Adrenal gland (tissue), 12 donors: ENCODE data around the gene FAM20A. TPM values are rescaled to one million over a fixed set of nuclear protein-coding genes. Genes with fewer than 3 reads are reported as not detected.

Experiments
- DNase-seq, 7 donors: peaks; one replicate each; pipeline ENCODE4 v3.0.0-alpha.2; 2019 to 2020
- H3K27ac ChIP-seq, 5 donors: fragments of 200-600 bp; sonication (generic) in 4 of 5; 1 replicate in 3 of 5; 2 replicates in 2 of 5; pipeline versions ENCODE4 v1.5.1 to v1.8.0; 2016 to 2020; ENCODE audit warnings: mild to moderate bottlenecking in 1 of 5
- H3K27me3 ChIP-seq: fragments of 200-600 bp; 2 replicates; pipeline ENCODE4 v1.8.0; 2021
- H3K36me3 ChIP-seq, 2 donors: fragments of 200-600 bp; replicated peaks in 1 of 2; 1 replicate in 1 of 2; 2 replicates in 1 of 2; pipeline versions ENCODE4 v1.5.1 to v1.8.0; 2018 to 2022
- H3K4me1 ChIP-seq, 2 donors: fragments of 200-600 bp; replicated peaks in 1 of 2; 1 replicate in 1 of 2; 2 replicates in 1 of 2; pipeline versions ENCODE4 v1.5.1 to v1.8.0; 2018 to 2021
- H3K4me3 ChIP-seq, 4 donors: fragments of 200-600 bp; sonication (generic) in 3 of 4; one replicate each; pipeline ENCODE4 v1.5.1; 2016 to 2018
- H3K9me3 ChIP-seq, 3 donors: fragments of 200-600 bp; sonication (generic) in 1 of 3; replicated peaks in 1 of 3; 1 replicate in 2 of 3; 2 replicates in 1 of 3; pipeline versions ENCODE4 v1.5.1 to v1.8.0; 2016 to 2021
- POLR2A ChIP-seq, 2 donors: fragments of 450-650 bp; IDR thresholded peaks; one replicate each; pipeline ENCODE4 v1.6.1; 2017; ENCODE audit warnings: antibody characterized with exemption in 2 of 2, mild to moderate bottlenecking in 2 of 2, moderate library complexity in 1 of 2
- WGBS, 4 donors: extraction: QIAGEN DNeasy Blood & Tissue Kit in 2 of 4; methylation state at CpG; one replicate each; pipeline versions ENCODE4 v1.1.5 to v1.1.7; 2013 to 2017; 5-methylcytosine and 5-hydroxymethylcytosine counted together
- intact Hi-C, 2 donors: fragments of 100-400 bp; cut with DNase I; formaldehyde crosslinking; loops; one replicate each; pipeline versions ENCODE4 v1.14.1 to v1.15.0; 2022 to 2023
- polyA plus RNA-seq, 3 donors: library from polyadenylated mRNA; stranded (reverse); fragments of 200-250 nt in 2 of 3; fragments of 350-450 nt in 1 of 3; fragmentation: Illumina TruSeq in 1 of 3; extraction: RNeasy Lipid Tissue Mini Kit (QIAGEN cat#74804) in 1 of 3; gene quantifications; one replicate each; pipeline ENCODE4 v1.2.3, GENCODE V29; 2013 to 2014
- total RNA-seq, 9 donors: library from RNA; depleted of rRNA in 4 of 9; stranded (reverse); fragments of >200 nt in 4 of 9; fragments of 120-200 nt in 1 of 9; fragmentation: NEBNext Ultra II Directional in 1 of 9; extraction: Animal tissue kit (Norgen Biotek cat#: 25700) in 1 of 9; gene quantifications; one replicate each; pipeline versions ENCODE4 v1.1.0 to v1.2.4, GENCODE V29; 2013 to 2023
- TF ChIP-seq, protein P1 (sequence below), 6 experiments: fragments of 450-650 bp in 4 of 6; fragments of 200-600 bp in 2 of 6; sonication (generic) in 1 of 6; IDR thresholded peaks; 1 replicate in 5 of 6; 2 replicates in 1 of 6; pipeline versions ENCODE4 v1.5.1 to v1.8.0; 2016 to 2021; ENCODE audit warnings: antibody characterized with exemption in 6 of 6, mild to moderate bottlenecking in 2 of 6, moderate library complexity in 1 of 6
- donor health status: healthy with polysubstance abuse.
- donor health status: Bipolar disorder and iron deficiency.
- donor health status: DM: yes; HTN: yes; CAD: no.
- donor health status: DM: no; HTN: no; CAD: no.
- donor health status: DM: no; HTN: no; CAD: no.
- donor health status: DM: yes; HTN: yes; CAD: no.

Gene FAM20A
- total and polyA plus RNA-seq, 12 donors = 0.67 to 25.9 (median 8.1) TPM

GRCh38 chr17:68535922-68536321 lies 65.2 kb downstream of the FAM20A start:
- TF ChIP-seq, protein P1, sequence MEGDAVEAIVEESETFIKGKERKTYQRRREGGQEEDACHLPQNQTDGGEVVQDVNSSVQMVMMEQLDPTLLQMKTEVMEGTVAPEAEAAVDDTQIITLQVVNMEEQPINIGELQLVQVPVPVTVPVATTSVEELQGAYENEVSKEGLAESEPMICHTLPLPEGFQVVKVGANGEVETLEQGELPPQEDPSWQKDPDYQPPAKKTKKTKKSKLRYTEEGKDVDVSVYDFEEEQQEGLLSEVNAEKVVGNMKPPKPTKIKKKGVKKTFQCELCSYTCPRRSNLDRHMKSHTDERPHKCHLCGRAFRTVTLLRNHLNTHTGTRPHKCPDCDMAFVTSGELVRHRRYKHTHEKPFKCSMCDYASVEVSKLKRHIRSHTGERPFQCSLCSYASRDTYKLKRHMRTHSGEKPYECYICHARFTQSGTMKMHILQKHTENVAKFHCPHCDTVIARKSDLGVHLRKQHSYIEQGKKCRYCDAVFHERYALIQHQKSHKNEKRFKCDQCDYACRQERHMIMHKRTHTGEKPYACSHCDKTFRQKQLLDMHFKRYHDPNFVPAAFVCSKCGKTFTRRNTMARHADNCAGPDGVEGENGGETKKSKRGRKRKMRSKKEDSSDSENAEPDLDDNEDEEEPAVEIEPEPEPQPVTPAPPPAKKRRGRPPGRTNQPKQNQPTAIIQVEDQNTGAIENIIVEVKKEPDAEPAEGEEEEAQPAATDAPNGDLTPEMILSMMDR (IDR thresholded peaks at IDR 0.05) = no peak
- TF ChIP-seq POLR2A (IDR thresholded peaks at IDR 0.05) = no peak
- 38 to 72% (median 61%) methylated on average over 3 of the region's 3 CpGs for WGBS, 4 donors
- H3K4me3 ChIP-seq = no peak overlapping the region
- no peak for DNase-seq
- no peaks in the 10 kb centered on the region for H3K27me3 ChIP-seq
- no peak overlapping the region for H3K27ac ChIP-seq
- peaks cover 0 to 86% of the 10 kb centered on the region in 2 donors for H3K36me3 ChIP-seq
- H3K9me3 ChIP-seq = no peaks in the 10 kb centered on the region
- intact Hi-C loops = loop anchor here (5.0 to 10.0 kb wide), 2 partner anchors 219 to 226 kb away; no protein-coding TSS in a partner anchor
- peaks cover 0 to 15% of the 10 kb centered on the region in 2 donors for H3K4me1 ChIP-seq

DNA sequence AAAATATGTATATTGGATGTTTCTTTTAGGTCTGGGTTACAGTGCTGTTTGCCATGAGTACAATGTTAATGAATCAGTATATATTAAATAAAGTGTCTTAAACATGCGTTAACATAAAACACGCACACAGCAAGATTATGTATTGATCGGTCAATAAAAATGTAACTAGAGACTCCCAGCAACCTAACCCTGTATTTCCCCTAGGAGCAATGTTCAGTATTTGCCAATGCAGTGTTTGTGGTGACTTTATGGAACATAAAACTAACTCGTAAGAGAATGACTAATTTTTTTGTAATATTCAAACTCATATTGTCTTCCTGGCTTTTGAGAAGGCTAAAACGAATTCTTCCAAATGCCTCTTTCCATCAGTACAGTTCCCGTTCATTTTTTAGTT lies 66.5 kb downstream of the FAM20A start:
- 89 to 94% (median 93%) methylated on average over 6 of the region's 6 CpGs for WGBS, 4 donors
- Histone ChIP-seq H3K4me3 (no peak overlapping the region), H3K36me3 (peaks cover 0 to 86% of the 10 kb centered on the region in 2 donors), H3K27ac (no peak overlapping the region), H3K4me1 (peaks cover 0 to 15% of the 10 kb centered on the region in 2 donors), H3K27me3 (no peaks in the 10 kb centered on the region), H3K9me3 (no peaks in the 10 kb centered on the region)
- DNase-seq = no peak
- TF ChIP-seq, protein P1 (IDR thresholded peaks at IDR 0.05) = no peak
- TF ChIP-seq POLR2A (IDR thresholded peaks at IDR 0.05) = no peak
- intact Hi-C loops = loop anchor here (5.0 to 10.0 kb wide), 2 partner anchors 220 to 228 kb away; no protein-coding TSS in a partner anchor

DNA sequence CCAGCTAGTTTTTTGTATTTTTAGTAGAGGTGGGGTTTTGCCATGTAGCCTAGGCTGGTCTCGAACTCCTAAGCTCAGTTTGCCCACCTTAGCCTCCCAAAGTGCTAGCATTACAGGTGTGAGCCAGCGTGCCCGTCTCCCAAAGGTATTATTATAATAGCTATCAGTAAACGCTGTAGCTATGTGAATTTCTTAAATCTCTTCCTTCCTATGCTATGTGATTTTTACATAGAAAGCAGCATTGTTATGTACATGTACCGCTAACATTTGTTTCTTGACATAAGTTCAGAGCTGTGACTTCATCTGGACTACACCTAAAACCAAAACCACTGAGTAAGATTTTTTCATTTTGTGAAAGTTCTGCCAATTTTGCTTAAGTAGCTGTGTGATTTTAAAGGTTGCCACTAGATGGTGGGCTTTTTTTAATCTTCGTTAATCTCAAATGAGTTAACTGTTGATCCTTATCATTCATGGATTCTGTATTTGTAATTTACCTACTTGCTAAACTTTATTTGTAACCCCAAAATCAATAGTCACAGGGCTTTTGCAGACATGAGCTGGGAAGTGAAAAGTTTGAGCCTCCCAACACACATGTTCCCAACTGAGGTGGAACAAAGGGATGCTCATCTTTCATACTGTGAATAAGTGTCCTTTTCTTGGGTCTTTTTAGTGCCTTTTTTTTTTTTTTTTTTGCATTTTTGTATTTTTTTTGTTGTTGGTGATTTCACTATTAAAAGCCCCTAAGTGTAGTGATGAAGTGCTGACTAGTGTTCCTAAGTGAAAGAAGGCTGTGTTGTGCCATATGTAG lies 67.1 kb downstream of the FAM20A start:
- H3K27ac ChIP-seq = no peak overlapping the region
- TF ChIP-seq POLR2A (IDR thresholded peaks at IDR 0.05) = no peak
- TF ChIP-seq, protein P1 (IDR thresholded peaks at IDR 0.05) = peak; percentile 39 to 59 (median 50)
- intact Hi-C loops = loop anchor here in 1 of 2 donors (10.0 kb wide), 1 partner anchor 221 kb away; no protein-coding TSS in a partner anchor
- no peak for DNase-seq
- WGBS, 4 donors = 75 to 82% (median 78%) methylated on average over 6 of the region's 6 CpGs
- H3K36me3 ChIP-seq = peaks cover 0 to 86% of the 10 kb centered on the region in 2 donors
- H3K4me3 ChIP-seq = no peak overlapping the region
- peaks cover 0 to 15% of the 10 kb centered on the region in 2 donors for H3K4me1 ChIP-seq
- H3K27me3 ChIP-seq = no peaks in the 10 kb centered on the region
- no peaks in the 10 kb centered on the region for H3K9me3 ChIP-seq

DNA sequence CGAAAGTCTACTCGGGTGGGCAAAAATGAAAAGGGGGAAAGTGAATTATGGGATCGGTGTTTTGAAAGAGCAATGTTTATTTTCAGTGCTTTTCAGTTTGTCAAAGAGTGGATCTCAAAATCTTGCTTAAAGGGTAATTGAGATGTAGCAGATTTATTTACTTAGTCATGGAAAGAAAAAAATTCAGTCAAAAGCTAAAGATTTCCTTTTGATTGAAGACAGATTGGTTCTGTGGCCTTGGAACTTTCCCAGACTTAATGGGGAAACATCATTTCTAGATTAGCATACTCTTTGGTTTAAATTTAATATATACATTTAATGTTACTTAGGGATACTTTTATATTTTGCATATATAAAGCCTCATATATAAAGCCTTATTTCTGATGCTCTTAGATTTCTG lies 68.3 kb downstream of the FAM20A start:
- Histone ChIP-seq H3K9me3 (no peaks in the 10 kb centered on the region), H3K27me3 (no peaks in the 10 kb centered on the region), H3K4me1 (peaks cover 0 to 15% of the 10 kb centered on the region in 2 donors), H3K4me3 (no peak overlapping the region), H3K36me3 (peaks cover 0 to 87% of the 10 kb centered on the region in 2 donors), H3K27ac (no peak overlapping the region)
- TF ChIP-seq POLR2A (IDR thresholded peaks at IDR 0.05) = no peak
- TF ChIP-seq, protein P1 (IDR thresholded peaks at IDR 0.05) = no peak
- 79 to 92% (median 85%) methylated on average over 3 of the region's 3 CpGs for WGBS, 4 donors
- intact Hi-C loops = loop anchor here in 1 of 2 donors (10.0 kb wide), 1 partner anchor 222 kb away; no protein-coding TSS in a partner anchor
- DNase-seq = no peak
